ENCODE measurements around the gene DEFB132. TPM values are rescaled to one million over a fixed set of nuclear protein-coding genes. Genes with fewer than 3 reads are reported as not detected.

Gene DEFB132
- total and polyA plus RNA-seq, 2 of the 4 experiments (the other 2 are of a cell fraction) = not detected

- Histone ChIP-seq H2BK120ac (ENCODE audit: low read depth, low read length) (no peak overlapping the region), H4K8ac (ENCODE audit: low read depth in 2 of 2, low read length in 2 of 2) (no peak overlapping the region), H3K4me3 (ENCODE audit: insufficient read depth, low read depth, low read length) (no peak overlapping the region), H4K5ac (ENCODE audit: low read depth, low read length) (no peak overlapping the region), H2AK5ac (ENCODE audit: low read depth, low read length) (no peak overlapping the region), H3K4ac (ENCODE audit: low read depth, low read length) (no peak overlapping the region), H2BK5ac (ENCODE audit: low read depth, low read length, poor library complexity, severe bottlenecking) (no peak overlapping the region), H3K4me1 (ENCODE audit: control insufficient read depth, insufficient read depth, low read length) (no peaks in the 10 kb centered on the region), H3K56ac (ENCODE audit: extremely low read depth, insufficient read depth, low read length) (no peak overlapping the region), H3K14ac (replicated peaks; ENCODE audit: low read depth, low read length) (no peak overlapping the region), H3K18ac (ENCODE audit: low read depth, low read length) (no peak overlapping the region), H3K79me1 (ENCODE audit: low read depth in 1 of 2, low read length in 2 of 2) (no peaks in the 10 kb centered on the region), H3K27me3 (ENCODE audit: control insufficient read depth, insufficient read depth, low read length) (peaks cover 19% of the 10 kb centered on the region), H2AK9ac (replicated peaks; ENCODE audit: low read depth, low read length, poor library complexity) (no peak overlapping the region), H3K9me1 (ENCODE audit: insufficient read depth, low read length) (no peaks in the 10 kb centered on the region), H4K91ac (ENCODE audit: insufficient read depth, low read depth, low read length) (no peak overlapping the region), H3K9ac (ENCODE audit: low read depth, low read length) (no peak overlapping the region), H3K9me3 (ENCODE audit: control insufficient read depth, insufficient read depth, low read length) (no peaks in the 10 kb centered on the region), H2AFZ (replicated peaks; ENCODE audit: low read length, poor library complexity) (no peak overlapping the region), H2BK15ac (ENCODE audit: low read depth, low read length) (no peak overlapping the region), H4K20me1 (ENCODE audit: insufficient read depth, low read length) (no peaks in the 10 kb centered on the region), H2BK20ac (ENCODE audit: low read depth, low read length) (no peak overlapping the region), H3K36me3 (ENCODE audit: control insufficient read depth, insufficient read depth, low read length) (no peaks in the 10 kb centered on the region), H3K23ac (ENCODE audit: low read depth, low read length) (no peak overlapping the region), H3K4me2 (ENCODE audit: low read depth, low read length) (no peak overlapping the region), H3K27ac (ENCODE audit: insufficient read depth, low read length) (no peak overlapping the region)
- peak; percentile 40; the same call in 1 of the 2 replicates for ATAC-seq (ENCODE audit: low read depth)
- in situ Hi-C loops (cut with MboI; ENCODE audit: low sequenced_read_pairs) = no loop called here
- no TSS peak for BruUV-seq (replicated peaks)
- peak; percentile 16 for DNase-seq
- TF ChIP-seq RAD21 (IDR thresholded peaks at IDR 0.05; ENCODE audit: low read length) (peak; percentile 28; the same call in 1 of the 2 replicates), CTCF (conservative IDR thresholded peaks at IDR 0.05; ENCODE audit: low read depth, low read length) (0 out of 2 replicates have a peak, but pooled peaks have one; percentile 25), MAZ (IDR thresholded peaks at IDR 0.05; ENCODE audit: borderline replicate concordance, low read depth, low read length) (no peak), MAFK (IDR thresholded peaks at IDR 0.05; ENCODE audit: low read depth, low read length) (peak; percentile 82), SMC3 (IDR thresholded peaks at IDR 0.05; ENCODE audit: low read depth, low read length) (peak; percentile 26; the same call in 1 of the 2 replicates), FOS (IDR thresholded peaks at IDR 0.05; ENCODE audit: low read depth, low read length) (no peak)
- intact Hi-C loops (cut with micrococcal nuclease) = no loop called here
- POLR2A ChIA-PET (ENCODE audit: unreplicated experiment) = interaction anchor here (0.6 kb wide), 1 partner anchor 70 kb away, joined by 12 read pairs; no protein-coding TSS in a partner anchor
- 44% methylated on average over 6 of the region's 8 CpGs; no CpG with 5 or more reads in 1 of the 2 experiments for WGBS, 2 experiments (ENCODE audit: extremely low coverage in 2 of 2, insufficient read length in 1 of 2)
- dilution Hi-C loops (cut with HindIII; ENCODE audit: low sequenced_read_pairs, unreplicated experiment) = no loop called here
- CTCF ChIA-PET = no interaction called here
Measured at GRCh38 chr20:258963-259362, 1.4 kb downstream of the DEFB132 start.
